ENCODE results near the gene MTA1.

DNA sequence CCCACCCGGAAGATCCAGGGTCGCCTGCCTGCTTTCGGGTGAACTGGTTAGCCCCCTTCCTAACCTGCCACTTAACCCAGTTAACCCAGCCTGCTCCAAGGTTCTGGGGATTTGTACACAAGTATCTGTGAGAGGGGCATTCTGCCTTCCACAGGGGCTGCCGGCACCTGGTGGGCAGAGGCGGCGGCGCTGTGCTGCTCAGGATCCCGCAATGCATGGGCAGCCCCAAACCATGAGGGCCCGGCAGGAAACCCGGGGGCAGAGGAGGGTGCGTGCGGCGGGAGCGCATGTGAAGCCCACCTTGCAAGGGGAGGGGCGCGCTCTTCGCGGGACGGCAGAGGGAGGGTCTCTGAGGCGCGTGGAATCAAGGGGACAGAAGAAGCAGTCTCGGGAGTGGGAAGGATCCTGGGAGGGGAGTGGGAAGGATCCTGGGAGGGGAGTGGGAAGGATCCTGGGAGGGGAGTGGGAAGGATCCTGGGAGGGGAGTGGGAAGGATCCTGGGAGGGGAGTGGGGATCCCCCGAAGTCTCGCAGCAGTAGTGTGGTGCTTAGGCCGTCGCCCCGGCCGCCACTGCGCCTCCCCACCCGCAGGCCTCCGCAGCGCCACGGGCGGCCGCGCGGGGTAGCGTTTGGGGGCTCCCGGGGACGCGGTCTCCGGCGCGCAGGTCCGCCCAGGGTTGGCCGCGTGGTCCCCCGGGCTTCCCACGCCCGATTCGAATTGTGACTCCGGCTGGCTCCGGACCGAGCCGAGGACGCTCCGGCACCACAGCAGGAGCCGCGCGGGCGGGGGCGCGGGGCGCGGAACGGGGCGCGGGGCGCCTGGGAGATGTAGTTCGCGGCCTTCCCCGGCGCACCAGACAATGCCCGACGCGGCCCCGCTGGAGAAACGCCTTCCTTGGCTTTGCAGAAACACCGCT, 4.9 kb upstream of the MTA1 start:
- TF ChIP-seq, protein P1, sequence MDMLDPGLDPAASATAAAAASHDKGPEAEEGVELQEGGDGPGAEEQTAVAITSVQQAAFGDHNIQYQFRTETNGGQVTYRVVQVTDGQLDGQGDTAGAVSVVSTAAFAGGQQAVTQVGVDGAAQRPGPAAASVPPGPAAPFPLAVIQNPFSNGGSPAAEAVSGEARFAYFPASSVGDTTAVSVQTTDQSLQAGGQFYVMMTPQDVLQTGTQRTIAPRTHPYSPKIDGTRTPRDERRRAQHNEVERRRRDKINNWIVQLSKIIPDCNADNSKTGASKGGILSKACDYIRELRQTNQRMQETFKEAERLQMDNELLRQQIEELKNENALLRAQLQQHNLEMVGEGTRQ (IDR thresholded peaks at IDR 0.05; ENCODE audit: borderline replicate concordance, low read depth, low read length) = no peak
- TF ChIP-seq, protein P2, sequence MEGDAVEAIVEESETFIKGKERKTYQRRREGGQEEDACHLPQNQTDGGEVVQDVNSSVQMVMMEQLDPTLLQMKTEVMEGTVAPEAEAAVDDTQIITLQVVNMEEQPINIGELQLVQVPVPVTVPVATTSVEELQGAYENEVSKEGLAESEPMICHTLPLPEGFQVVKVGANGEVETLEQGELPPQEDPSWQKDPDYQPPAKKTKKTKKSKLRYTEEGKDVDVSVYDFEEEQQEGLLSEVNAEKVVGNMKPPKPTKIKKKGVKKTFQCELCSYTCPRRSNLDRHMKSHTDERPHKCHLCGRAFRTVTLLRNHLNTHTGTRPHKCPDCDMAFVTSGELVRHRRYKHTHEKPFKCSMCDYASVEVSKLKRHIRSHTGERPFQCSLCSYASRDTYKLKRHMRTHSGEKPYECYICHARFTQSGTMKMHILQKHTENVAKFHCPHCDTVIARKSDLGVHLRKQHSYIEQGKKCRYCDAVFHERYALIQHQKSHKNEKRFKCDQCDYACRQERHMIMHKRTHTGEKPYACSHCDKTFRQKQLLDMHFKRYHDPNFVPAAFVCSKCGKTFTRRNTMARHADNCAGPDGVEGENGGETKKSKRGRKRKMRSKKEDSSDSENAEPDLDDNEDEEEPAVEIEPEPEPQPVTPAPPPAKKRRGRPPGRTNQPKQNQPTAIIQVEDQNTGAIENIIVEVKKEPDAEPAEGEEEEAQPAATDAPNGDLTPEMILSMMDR (IDR thresholded peaks at IDR 0.05) = peak; percentile 63
- TF ChIP-seq RAD21 (IDR thresholded peaks at IDR 0.05; ENCODE audit: low read length) (no peak), TAF1 (IDR thresholded peaks at IDR 0.05; ENCODE audit: borderline replicate concordance, low read depth, low read length) (no peak), POLR2AphosphoS5 (IDR thresholded peaks at IDR 0.05; ENCODE audit: low read depth, low read length) (0 out of 2 replicates have a peak, but pooled peaks have one; percentile 31), EP300 (IDR thresholded peaks at IDR 0.05; ENCODE audit: borderline replicate concordance in 1 of 2, low read depth in 1 of 2, low read length in 1 of 2) (no peak), YY1 (IDR thresholded peaks at IDR 0.05; ENCODE audit: low read depth) (no peak)
